ENCODE results near the gene RPTOR. TPM values are rescaled to one million over a fixed set of nuclear protein-coding genes. Genes with fewer than 3 reads are reported as not detected.
A peak's percentile ranks its signal among the peaks of the same experiment; 100 is the strongest.

RPTOR gene
- total RNA-seq, 1 donor: 27.9 TPM

- Histone ChIP-seq H3K4me3 (ENCODE audit: insufficient read depth, low read length) (peak overlapping the region; percentile 47), H3K36me3 (ENCODE audit: insufficient read depth, low read length) (peaks cover 6% of the 10 kb centered on the region), H3K79me2 (ENCODE audit: insufficient read depth, low read length) (no peaks in the 10 kb centered on the region), H3K27me3 (ENCODE audit: insufficient read depth, low read length) (no peaks in the 10 kb centered on the region), H4K20me1 (ENCODE audit: insufficient read depth, low read length) (no peaks in the 10 kb centered on the region), H3K27ac (ENCODE audit: low read depth, low read length) (peak overlapping the region; percentile 100), H2AFZ (ENCODE audit: low read length) (no peak overlapping the region), H3K4me1 (ENCODE audit: insufficient read depth, low read length) (peaks cover 56% of the 10 kb centered on the region), H3K4me2 (ENCODE audit: insufficient read depth, low read length) (peak overlapping the region; percentile 54), H3K9me3 (ENCODE audit: low read depth, low read length) (no peaks in the 10 kb centered on the region)
- DNase-seq (ENCODE audit: insufficient read length, low spot score, missing footprints): peak; percentile 42
- no peak for TF ChIP-seq CTCF (IDR thresholded peaks at IDR 0.05; ENCODE audit: extremely low read depth, low read depth, low read length)
These were observed 312.5 kb downstream of the RPTOR start for GRCh38 chr17:80856863-80857755.

GRCh38 chr17:80857756-80858171 lies 313.1 kb downstream of the RPTOR start:
- TF ChIP-seq CTCF (IDR thresholded peaks at IDR 0.05; ENCODE audit: extremely low read depth, low read depth, low read length): no peak
- peak overlapping the region; percentile 100 for H3K27ac ChIP-seq (ENCODE audit: low read depth, low read length)
- H3K27me3 ChIP-seq (ENCODE audit: insufficient read depth, low read length): no peaks in the 10 kb centered on the region
- peaks cover 6% of the 10 kb centered on the region for H3K36me3 ChIP-seq (ENCODE audit: insufficient read depth, low read length)
- DNase-seq (ENCODE audit: insufficient read length, low spot score, missing footprints): peak; percentile 36
- H4K20me1 ChIP-seq (ENCODE audit: insufficient read depth, low read length): no peaks in the 10 kb centered on the region
- H3K79me2 ChIP-seq (ENCODE audit: insufficient read depth, low read length): no peaks in the 10 kb centered on the region
- H3K4me2 ChIP-seq (ENCODE audit: insufficient read depth, low read length): no peak overlapping the region
- H2AFZ ChIP-seq (ENCODE audit: low read length): no peak overlapping the region
- H3K4me3 ChIP-seq (ENCODE audit: insufficient read depth, low read length): no peak overlapping the region
- H3K9me3 ChIP-seq (ENCODE audit: low read depth, low read length): no peaks in the 10 kb centered on the region
- H3K4me1 ChIP-seq (ENCODE audit: insufficient read depth, low read length): peaks cover 56% of the 10 kb centered on the region

- peaks cover 6% of the 10 kb centered on the region for H3K36me3 ChIP-seq (ENCODE audit: insufficient read depth, low read length)
- no peaks in the 10 kb centered on the region for H4K20me1 ChIP-seq (ENCODE audit: insufficient read depth, low read length)
- no peaks in the 10 kb centered on the region for H3K79me2 ChIP-seq (ENCODE audit: insufficient read depth, low read length)
- H3K4me1 ChIP-seq (ENCODE audit: insufficient read depth, low read length): peaks cover 50% of the 10 kb centered on the region
- peak; percentile 70 for DNase-seq (ENCODE audit: insufficient read length, low spot score, missing footprints)
- no peak overlapping the region for H3K4me3 ChIP-seq (ENCODE audit: insufficient read depth, low read length)
- H3K4me2 ChIP-seq (ENCODE audit: insufficient read depth, low read length): no peak overlapping the region
- peak overlapping the region; percentile 100 for H3K27ac ChIP-seq (ENCODE audit: low read depth, low read length)
- no peak overlapping the region for H2AFZ ChIP-seq (ENCODE audit: low read length)
- no peaks in the 10 kb centered on the region for H3K27me3 ChIP-seq (ENCODE audit: insufficient read depth, low read length)
- H3K9me3 ChIP-seq (ENCODE audit: low read depth, low read length): no peaks in the 10 kb centered on the region
- no peak for TF ChIP-seq CTCF (IDR thresholded peaks at IDR 0.05; ENCODE audit: extremely low read depth, low read depth, low read length)
These were observed 313.8 kb downstream of the RPTOR start for GRCh38 chr17:80858301-80859001.
